ENCODE data around the gene QRSL1. TPM values are rescaled to one million over a fixed set of nuclear protein-coding genes. Genes with fewer than 3 reads are reported as not detected.

Gene QRSL1
- polyA plus RNA-seq, 1 of the 3 experiments (the other 2 are of a cell fraction): 5.7 TPM

DNA sequence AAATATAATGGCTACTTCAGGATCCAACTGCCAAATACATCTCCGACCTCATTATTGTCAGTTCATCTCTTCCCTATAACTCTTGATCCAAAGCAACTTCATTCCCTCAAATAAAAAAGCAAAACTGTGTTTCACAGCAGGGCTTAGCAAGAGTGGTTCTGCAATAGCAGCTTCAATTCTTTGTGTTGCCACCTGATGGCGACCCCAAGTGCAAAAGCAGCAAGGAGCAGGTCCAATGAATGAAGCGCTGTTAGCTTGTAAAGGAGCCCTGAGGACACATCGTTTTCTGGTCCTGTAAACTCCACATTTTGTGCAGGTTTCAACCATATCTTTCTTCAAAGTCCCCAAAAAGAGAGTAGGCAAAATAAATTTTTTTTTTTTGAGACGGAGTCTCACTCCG lies 19.7 kb upstream of the QRSL1 start (continued):
- TF ChIP-seq, protein P1, sequence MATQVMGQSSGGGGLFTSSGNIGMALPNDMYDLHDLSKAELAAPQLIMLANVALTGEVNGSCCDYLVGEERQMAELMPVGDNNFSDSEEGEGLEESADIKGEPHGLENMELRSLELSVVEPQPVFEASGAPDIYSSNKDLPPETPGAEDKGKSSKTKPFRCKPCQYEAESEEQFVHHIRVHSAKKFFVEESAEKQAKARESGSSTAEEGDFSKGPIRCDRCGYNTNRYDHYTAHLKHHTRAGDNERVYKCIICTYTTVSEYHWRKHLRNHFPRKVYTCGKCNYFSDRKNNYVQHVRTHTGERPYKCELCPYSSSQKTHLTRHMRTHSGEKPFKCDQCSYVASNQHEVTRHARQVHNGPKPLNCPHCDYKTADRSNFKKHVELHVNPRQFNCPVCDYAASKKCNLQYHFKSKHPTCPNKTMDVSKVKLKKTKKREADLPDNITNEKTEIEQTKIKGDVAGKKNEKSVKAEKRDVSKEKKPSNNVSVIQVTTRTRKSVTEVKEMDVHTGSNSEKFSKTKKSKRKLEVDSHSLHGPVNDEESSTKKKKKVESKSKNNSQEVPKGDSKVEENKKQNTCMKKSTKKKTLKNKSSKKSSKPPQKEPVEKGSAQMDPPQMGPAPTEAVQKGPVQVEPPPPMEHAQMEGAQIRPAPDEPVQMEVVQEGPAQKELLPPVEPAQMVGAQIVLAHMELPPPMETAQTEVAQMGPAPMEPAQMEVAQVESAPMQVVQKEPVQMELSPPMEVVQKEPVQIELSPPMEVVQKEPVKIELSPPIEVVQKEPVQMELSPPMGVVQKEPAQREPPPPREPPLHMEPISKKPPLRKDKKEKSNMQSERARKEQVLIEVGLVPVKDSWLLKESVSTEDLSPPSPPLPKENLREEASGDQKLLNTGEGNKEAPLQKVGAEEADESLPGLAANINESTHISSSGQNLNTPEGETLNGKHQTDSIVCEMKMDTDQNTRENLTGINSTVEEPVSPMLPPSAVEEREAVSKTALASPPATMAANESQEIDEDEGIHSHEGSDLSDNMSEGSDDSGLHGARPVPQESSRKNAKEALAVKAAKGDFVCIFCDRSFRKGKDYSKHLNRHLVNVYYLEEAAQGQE (IDR thresholded peaks at IDR 0.05; ENCODE audit: low read depth, low read length): no peak
- peak; percentile 10; the same call in 1 of the 2 replicates for TF ChIP-seq NRF1 (IDR thresholded peaks at IDR 0.05; ENCODE audit: low read depth, low read length)
- no peak for TF ChIP-seq RCOR1 (IDR thresholded peaks at IDR 0.05; ENCODE audit: low read length)
- TF ChIP-seq GABPA (IDR thresholded peaks at IDR 0.05; ENCODE audit: low read depth): no peak

DNA sequence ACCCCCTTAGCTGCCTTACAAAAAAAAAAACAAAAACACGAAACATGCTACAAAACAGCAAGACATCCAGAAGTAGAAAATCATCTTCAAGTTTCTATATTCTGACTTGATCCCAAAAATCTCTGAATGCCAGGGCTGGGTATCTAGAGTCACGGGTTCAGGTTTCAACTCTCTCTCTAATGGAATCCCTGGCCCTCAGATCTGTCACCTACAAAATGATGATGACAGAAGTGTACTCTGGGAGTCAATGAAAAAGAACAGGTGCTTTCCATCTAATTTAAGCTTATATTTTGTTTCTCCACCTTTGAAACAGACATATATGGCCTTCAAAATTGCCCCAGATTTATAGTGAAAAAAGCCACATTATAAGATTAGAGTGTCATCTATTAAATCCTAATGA lies 18.3 kb upstream of the QRSL1 start:
- POLR2A ChIA-PET: no interaction called here
- 93% methylated on average over 2 of the region's 2 CpGs for WGBS (ENCODE audit: low lambda C conversion rate)

DNA sequence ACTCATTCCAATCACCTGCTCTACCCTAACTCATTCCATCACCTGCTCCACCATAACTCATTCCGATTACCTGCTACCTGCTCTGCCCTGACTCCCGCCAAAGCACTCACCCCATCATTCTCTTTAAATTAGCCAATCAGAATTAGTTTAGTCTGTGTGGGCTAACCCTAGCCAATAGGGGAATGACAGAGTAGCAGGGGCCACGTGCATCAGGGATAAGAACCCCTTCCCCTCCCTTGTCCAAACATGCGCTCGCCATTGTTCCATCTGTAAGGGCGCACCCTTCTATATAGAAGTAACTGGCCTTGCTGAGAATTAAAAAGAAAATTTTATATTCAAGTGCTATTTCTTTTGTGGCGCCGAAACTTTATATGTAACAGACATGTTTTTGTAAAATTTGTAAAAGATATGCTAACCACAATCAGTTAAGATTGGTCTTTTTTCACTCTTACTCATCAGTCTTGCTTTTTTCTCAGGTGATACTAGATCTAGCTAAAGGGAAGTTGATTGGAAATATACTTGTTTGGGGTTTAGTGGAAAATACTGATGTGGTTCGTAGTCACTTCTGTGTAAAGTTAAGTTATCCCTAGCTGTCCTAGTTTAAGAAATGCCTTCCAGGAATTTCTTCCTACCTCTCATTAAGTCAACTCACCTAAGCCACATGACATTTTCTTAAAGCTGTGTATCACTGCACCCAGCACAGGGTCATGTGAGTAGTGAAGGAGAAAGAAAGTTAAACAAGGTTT lies 16.5 kb upstream of the QRSL1 start:
- Histone ChIP-seq H3K9me3 (no peaks in the 10 kb centered on the region), H3K4me3 (ENCODE audit: low read depth in 2 of 2, low read length in 1 of 2) (no peak overlapping the region), H3F3A (replicated peaks; ENCODE audit: insufficient read depth) (no peaks in the 10 kb centered on the region), H3K4me2 (no peak overlapping the region), H2AFZ (ENCODE audit: low read depth) (no peak overlapping the region), H4K20me1 (ENCODE audit: insufficient read depth) (no peaks in the 10 kb centered on the region), H3K27me3 (ENCODE audit: insufficient read depth) (no peaks in the 10 kb centered on the region), H3K36me3 (replicated peaks in 1 of 2; ENCODE audit: control insufficient read depth in 1 of 2, insufficient read depth in 2 of 2, low read length in 1 of 2) (peaks cover 6 to 9% of the 10 kb centered on the region in 2 experiments), H3K4me1 (ENCODE audit: control insufficient read depth in 1 of 2, insufficient read depth in 2 of 2, low read depth in 1 of 2, low read length in 1 of 2) (no peaks in the 10 kb centered on the region), H3K27ac (ENCODE audit: low read depth in 2 of 2, low read length in 1 of 2) (no peak overlapping the region), H3K9ac (no peak overlapping the region), H3K9me2 (no peaks in the 10 kb centered on the region), H3K79me2 (ENCODE audit: insufficient read depth) (no peaks in the 10 kb centered on the region)
- no peak for DNase-seq
- WGBS (ENCODE audit: low lambda C conversion rate): 97% methylated on average over 9 of the region's 9 CpGs
- POLR2A ChIA-PET: no interaction called here
- CTCF ChIA-PET: interaction anchor here (1.3 to 4.4 kb wide), 3 partner anchors 8 to 385 kb away, joined by 4 to 24 read pairs (median 11); no protein-coding TSS in a partner anchor
- no peak for TF ChIP-seq RCOR1 (IDR thresholded peaks at IDR 0.05; ENCODE audit: low read length)
- TF ChIP-seq, protein P2, sequence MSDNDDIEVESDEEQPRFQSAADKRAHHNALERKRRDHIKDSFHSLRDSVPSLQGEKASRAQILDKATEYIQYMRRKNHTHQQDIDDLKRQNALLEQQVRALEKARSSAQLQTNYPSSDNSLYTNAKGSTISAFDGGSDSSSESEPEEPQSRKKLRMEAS (IDR thresholded peaks at IDR 0.05; ENCODE audit: low read depth): no peak
- no peak for TF ChIP-seq RAD21 (IDR thresholded peaks at IDR 0.05; ENCODE audit: low read length)
- no peak for TF ChIP-seq GABPA (IDR thresholded peaks at IDR 0.05; ENCODE audit: low read depth)
- TF ChIP-seq TEAD4 (IDR thresholded peaks at IDR 0.05; ENCODE audit: borderline replicate concordance, insufficient read depth): no peak
- TF ChIP-seq, protein P3, sequence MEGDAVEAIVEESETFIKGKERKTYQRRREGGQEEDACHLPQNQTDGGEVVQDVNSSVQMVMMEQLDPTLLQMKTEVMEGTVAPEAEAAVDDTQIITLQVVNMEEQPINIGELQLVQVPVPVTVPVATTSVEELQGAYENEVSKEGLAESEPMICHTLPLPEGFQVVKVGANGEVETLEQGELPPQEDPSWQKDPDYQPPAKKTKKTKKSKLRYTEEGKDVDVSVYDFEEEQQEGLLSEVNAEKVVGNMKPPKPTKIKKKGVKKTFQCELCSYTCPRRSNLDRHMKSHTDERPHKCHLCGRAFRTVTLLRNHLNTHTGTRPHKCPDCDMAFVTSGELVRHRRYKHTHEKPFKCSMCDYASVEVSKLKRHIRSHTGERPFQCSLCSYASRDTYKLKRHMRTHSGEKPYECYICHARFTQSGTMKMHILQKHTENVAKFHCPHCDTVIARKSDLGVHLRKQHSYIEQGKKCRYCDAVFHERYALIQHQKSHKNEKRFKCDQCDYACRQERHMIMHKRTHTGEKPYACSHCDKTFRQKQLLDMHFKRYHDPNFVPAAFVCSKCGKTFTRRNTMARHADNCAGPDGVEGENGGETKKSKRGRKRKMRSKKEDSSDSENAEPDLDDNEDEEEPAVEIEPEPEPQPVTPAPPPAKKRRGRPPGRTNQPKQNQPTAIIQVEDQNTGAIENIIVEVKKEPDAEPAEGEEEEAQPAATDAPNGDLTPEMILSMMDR (IDR thresholded peaks at IDR 0.05): no peak
- no peak for TF ChIP-seq CHD2 (IDR thresholded peaks at IDR 0.05; ENCODE audit: low read length, partially characterized antibody)
- TF ChIP-seq SMC3 (IDR thresholded peaks at IDR 0.05; ENCODE audit: low read depth, low read length): no peak
- no peak for TF ChIP-seq EP300 (IDR thresholded peaks at IDR 0.05; ENCODE audit: borderline replicate concordance in 1 of 2, low read depth in 1 of 2, low read length in 1 of 2)
- TF ChIP-seq YY1 (IDR thresholded peaks at IDR 0.05; ENCODE audit: low read depth): no peak
- no peak for TF ChIP-seq EZH2phosphoT487 (IDR thresholded peaks at IDR 0.05; ENCODE audit: borderline replicate concordance, low read depth)

More for the DNA sequence above, 18.3 kb upstream of the QRSL1 start:
- Histone ChIP-seq H4K20me1 (ENCODE audit: insufficient read depth) (no peaks in the 10 kb centered on the region), H3K36me3 (replicated peaks in 1 of 2; ENCODE audit: control insufficient read depth in 1 of 2, insufficient read depth in 2 of 2, low read length in 1 of 2) (peaks cover 3 to 4% of the 10 kb centered on the region in 2 experiments), H3K79me2 (ENCODE audit: insufficient read depth) (no peaks in the 10 kb centered on the region), H3K4me3 (ENCODE audit: low read depth in 2 of 2, low read length in 1 of 2) (no peak overlapping the region), H3F3A (replicated peaks; ENCODE audit: insufficient read depth) (no peaks in the 10 kb centered on the region), H3K4me1 (ENCODE audit: control insufficient read depth in 1 of 2, insufficient read depth in 2 of 2, low read depth in 1 of 2, low read length in 1 of 2) (no peaks in the 10 kb centered on the region), H3K9me2 (no peaks in the 10 kb centered on the region), H3K4me2 (no peak overlapping the region), H3K27me3 (ENCODE audit: insufficient read depth) (no peaks in the 10 kb centered on the region), H2AFZ (ENCODE audit: low read depth) (no peak overlapping the region), H3K9me3 (no peaks in the 10 kb centered on the region), H3K9ac (no peak overlapping the region), H3K27ac (ENCODE audit: low read depth in 2 of 2, low read length in 1 of 2) (no peak overlapping the region)
- CTCF ChIA-PET: interaction anchor here (1.4 to 4.6 kb wide), 3 partner anchors 9 to 387 kb away, joined by 3 to 90 read pairs (median 11); no protein-coding TSS in a partner anchor
- no peak for DNase-seq
- TF ChIP-seq, protein P4, sequence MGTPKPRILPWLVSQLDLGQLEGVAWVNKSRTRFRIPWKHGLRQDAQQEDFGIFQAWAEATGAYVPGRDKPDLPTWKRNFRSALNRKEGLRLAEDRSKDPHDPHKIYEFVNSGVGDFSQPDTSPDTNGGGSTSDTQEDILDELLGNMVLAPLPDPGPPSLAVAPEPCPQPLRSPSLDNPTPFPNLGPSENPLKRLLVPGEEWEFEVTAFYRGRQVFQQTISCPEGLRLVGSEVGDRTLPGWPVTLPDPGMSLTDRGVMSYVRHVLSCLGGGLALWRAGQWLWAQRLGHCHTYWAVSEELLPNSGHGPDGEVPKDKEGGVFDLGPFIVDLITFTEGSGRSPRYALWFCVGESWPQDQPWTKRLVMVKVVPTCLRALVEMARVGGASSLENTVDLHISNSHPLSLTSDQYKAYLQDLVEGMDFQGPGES (IDR thresholded peaks at IDR 0.05; ENCODE audit: low read depth, low read length): no peak
- TF ChIP-seq RXRA (IDR thresholded peaks at IDR 0.05; ENCODE audit: borderline replicate concordance, low read depth) (no peak), ELF1 (IDR thresholded peaks at IDR 0.05) (no peak)

Measured in SK-N-SH (cell line).